Measurements from ENCODE around the gene KLHL41. TPM values are rescaled to one million over a fixed set of nuclear protein-coding genes. Genes with fewer than 3 reads are reported as not detected.

Gene KLHL41
- total RNA-seq, 2 donors from 2014 or later = 1.3 TPM

DNA sequence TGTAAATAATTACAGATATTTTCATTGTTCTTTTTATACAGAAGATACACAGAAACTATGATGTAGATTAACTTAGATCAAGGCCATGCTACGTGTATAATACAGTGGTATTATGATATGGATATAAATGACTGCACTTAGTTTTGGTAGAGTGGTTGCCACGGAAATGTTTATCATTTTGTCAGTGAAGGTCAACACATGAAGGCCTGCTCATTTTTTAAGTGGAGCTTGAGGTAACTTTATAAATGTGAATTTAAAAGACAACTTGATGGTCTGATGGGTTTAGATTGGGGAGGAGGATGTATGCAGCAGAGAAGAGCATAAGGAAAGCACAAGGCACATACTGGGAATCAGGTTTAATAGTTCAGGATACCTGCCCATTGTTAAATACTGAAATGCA lies 44.6 kb upstream of the KLHL41 start:
- intact Hi-C loops (cut with DNase I) = no loop called here
- 35 to 52% methylated on average over 2 of the region's 2 CpGs for WGBS, 2 donors
- DNase-seq (no peak), ATAC-seq (no peak)
- H3K4me3 ChIP-seq = no peak overlapping the region
- no peaks in the 10 kb centered on the region for H3K4me1 ChIP-seq
- TF ChIP-seq CTCF (IDR thresholded peaks at IDR 0.05) (no peak), POLR2A (IDR thresholded peaks at IDR 0.05) (no peak)
- H3K27ac ChIP-seq = no peak overlapping the region
- H3K36me3 ChIP-seq (replicated peaks in 1 of 2; ENCODE audit: insufficient read depth in 1 of 2, low read depth in 2 of 2) = no peaks in the 10 kb centered on the region
- no peaks in the 10 kb centered on the region for H3K27me3 ChIP-seq
- H3K9me3 ChIP-seq = no peaks in the 10 kb centered on the region

- Histone ChIP-seq H3K9me3 (no peaks in the 10 kb centered on the region), H3K4me1 (no peaks in the 10 kb centered on the region), H3K36me3 (replicated peaks in 1 of 2; ENCODE audit: insufficient read depth in 1 of 2, low read depth in 2 of 2) (no peaks in the 10 kb centered on the region), H3K27me3 (no peaks in the 10 kb centered on the region), H3K4me3 (no peak overlapping the region), H3K27ac (no peak overlapping the region)
- 93 to 100% methylated on average over 1 of the region's 1 CpG for WGBS, 2 donors
- intact Hi-C loops (cut with DNase I) = no loop called here
- TF ChIP-seq CTCF (IDR thresholded peaks at IDR 0.05) = no peak
- TF ChIP-seq POLR2A (IDR thresholded peaks at IDR 0.05) = no peak
- ATAC-seq (peak; percentile 12), DNase-seq (no peak)
These were observed 40.7 kb upstream of the KLHL41 start for GRCh38 chr2:169468841-169469240.

GRCh38 chr2:169469952-169470572 lies 39.4 kb upstream of the KLHL41 start:
- intact Hi-C loops (cut with DNase I) = no loop called here
- WGBS, 2 donors = 58 to 73% methylated on average over 3 of the region's 3 CpGs
- no peak for DNase-seq

GRCh38 chr2:169472249-169472648 lies 37.3 kb upstream of the KLHL41 start:
- no peak for TF ChIP-seq CTCF (IDR thresholded peaks at IDR 0.05)
- TF ChIP-seq POLR2A (IDR thresholded peaks at IDR 0.05) = no peak
- Histone ChIP-seq H3K4me1 (no peaks in the 10 kb centered on the region), H3K9me3 (no peaks in the 10 kb centered on the region), H3K27ac (no peak overlapping the region), H3K36me3 (replicated peaks in 1 of 2; ENCODE audit: insufficient read depth in 1 of 2, low read depth in 2 of 2) (no peaks in the 10 kb centered on the region), H3K4me3 (no peak overlapping the region), H3K27me3 (no peaks in the 10 kb centered on the region)
- ATAC-seq (no peak), DNase-seq (no peak)
- WGBS, 2 donors = 49 to 54% methylated on average over 1 of the region's 1 CpG
- intact Hi-C loops (cut with DNase I) = no loop called here

More at GRCh38 chr2:169469952-169470572, 39.4 kb upstream of the KLHL41 start:
- Histone ChIP-seq H3K4me3 (no peak overlapping the region), H3K36me3 (replicated peaks in 1 of 2; ENCODE audit: insufficient read depth in 1 of 2, low read depth in 2 of 2) (no peaks in the 10 kb centered on the region), H3K27ac (no peak overlapping the region), H3K27me3 (no peaks in the 10 kb centered on the region), H3K9me3 (no peaks in the 10 kb centered on the region), H3K4me1 (no peaks in the 10 kb centered on the region)
- no peak for ATAC-seq
- TF ChIP-seq CTCF (IDR thresholded peaks at IDR 0.05) = no peak
- no peak for TF ChIP-seq POLR2A (IDR thresholded peaks at IDR 0.05)

GRCh38 chr2:169476459-169476858 lies 33.0 kb upstream of the KLHL41 start:
- intact Hi-C loops (cut with DNase I) = no loop called here
- H3K9me3 ChIP-seq = no peaks in the 10 kb centered on the region
- H3K36me3 ChIP-seq (replicated peaks in 1 of 2; ENCODE audit: insufficient read depth in 1 of 2, low read depth in 2 of 2) = no peaks in the 10 kb centered on the region
- 65 to 72% methylated on average over 3 of the region's 3 CpGs for WGBS, 2 donors
- TF ChIP-seq POLR2A (IDR thresholded peaks at IDR 0.05) = no peak
- TF ChIP-seq CTCF (IDR thresholded peaks at IDR 0.05) = no peak
- H3K27me3 ChIP-seq = no peaks in the 10 kb centered on the region
- H3K27ac ChIP-seq = no peak overlapping the region
- DNase-seq (no peak), ATAC-seq (no peak)
- peaks cover 14% of the 10 kb centered on the region for H3K4me1 ChIP-seq
- no peak overlapping the region for H3K4me3 ChIP-seq

All from body of pancreas (tissue), 4 donors.